RWPE2 (cell line): ENCODE results near the gene TEX11.
"Not testable (repeated sequence)": the region's sequence is repeated elsewhere in the genome, so short reads cannot be mapped to it uniquely, and the experiment has no call there.

ENCODE experiments used
- ATAC-seq: fragments of 200-7000 bp; cut with Tn5 transposase; 3 replicates; pipeline ENCODE4 v1.9.1; 2021; ENCODE audit warnings: low read depth
- DNase-seq: peaks from one replicate; pipeline ENCODE4 v3.0.0-alpha.2; 2020; ENCODE audit warnings: low spot score
- H3K27ac ChIP-seq: fragments of 450-650 bp; 2 replicates; pipeline ENCODE4 v1.5.1; 2017; ENCODE audit warnings: mild to moderate bottlenecking; ENCODE audit not compliant: poor library complexity, severe bottlenecking
- H3K27me3 ChIP-seq: fragments of 250-450 bp; sonication (Bioruptor Pico); 2 replicates; pipeline ENCODE4 v1.5.1; 2021; ENCODE audit warnings: mild to moderate bottlenecking, moderate library complexity; ENCODE audit not compliant: insufficient read depth, poor library complexity, severe bottlenecking
- H3K36me3 ChIP-seq: fragments of 250-450 bp; sonication (Bioruptor Pico); 2 replicates; pipeline ENCODE4 v1.5.1; 2020; ENCODE audit warnings: low read depth, mild to moderate bottlenecking, moderate library complexity
- H3K4me1 ChIP-seq: fragments of 250-450 bp; sonication (Bioruptor Pico); 2 replicates; pipeline ENCODE4 v1.5.1; 2021; ENCODE audit warnings: mild to moderate bottlenecking, moderate library complexity; ENCODE audit not compliant: insufficient read depth, poor library complexity, severe bottlenecking
- H3K4me3 ChIP-seq: fragments of 250-450 bp; sonication (Bioruptor Pico); 2 replicates; pipeline ENCODE4 v1.5.1; 2021; ENCODE audit warnings: mild to moderate bottlenecking, moderate library complexity; ENCODE audit not compliant: severe bottlenecking
- H3K9me3 ChIP-seq: fragments of 250-450 bp; sonication (Bioruptor Pico); 2 replicates; pipeline ENCODE4 v1.5.1; 2021; ENCODE audit warnings: mild to moderate bottlenecking, moderate library complexity; ENCODE audit not compliant: severe bottlenecking
- CTCF ChIP-seq: fragments of 450-650 bp; IDR thresholded peaks from one replicate; pipeline ENCODE4 v1.5.1; 2017; ENCODE audit warnings: mild to moderate bottlenecking, moderate library complexity; ENCODE audit not compliant: poor library complexity, severe bottlenecking

Gene TEX11

GRCh38 chrX:70669120-70669519, 239.4 kb downstream of the TEX11 start:
- ATAC-seq (no peak), DNase-seq (no peak)
- no peak for TF ChIP-seq CTCF
- Histone ChIP-seq H3K4me3 (no peak overlapping the region), H3K36me3 (no peaks in the 10 kb centered on the region), H3K9me3 (no peaks in the 10 kb centered on the region), H3K4me1 (no peaks in the 10 kb centered on the region), H3K27ac (no peak overlapping the region), H3K27me3 (no peaks in the 10 kb centered on the region)

DNA sequence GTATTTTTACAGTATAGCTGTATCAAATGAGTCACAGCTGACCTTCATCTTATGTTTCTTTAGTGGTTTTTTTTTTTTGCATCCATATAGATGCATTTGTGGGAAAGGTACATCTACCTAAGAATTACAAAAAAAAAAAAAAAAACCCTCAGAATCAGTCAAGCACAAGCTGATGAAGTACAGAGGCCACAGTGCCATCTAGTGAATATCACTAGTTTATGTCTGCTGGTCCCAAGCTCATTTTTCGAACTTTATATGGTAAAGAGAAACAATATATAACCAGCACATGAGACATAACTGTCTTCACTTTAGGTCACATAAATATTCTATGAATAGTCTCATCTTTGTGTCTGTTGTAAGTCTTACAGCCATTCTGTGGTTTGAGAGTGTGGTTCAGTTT, 243.8 kb downstream of the TEX11 start:
- H3K27ac ChIP-seq, result no peak overlapping the region
- no peak overlapping the region for H3K4me3 ChIP-seq
- H3K4me1 ChIP-seq, result no peaks in the 10 kb centered on the region
- no peaks in the 10 kb centered on the region for H3K36me3 ChIP-seq
- H3K27me3 ChIP-seq, result no peaks in the 10 kb centered on the region
- TF ChIP-seq CTCF, result peak; percentile 42
- H3K9me3 ChIP-seq, result no peaks in the 10 kb centered on the region
- DNase-seq (no peak), ATAC-seq (no peak)

DNA sequence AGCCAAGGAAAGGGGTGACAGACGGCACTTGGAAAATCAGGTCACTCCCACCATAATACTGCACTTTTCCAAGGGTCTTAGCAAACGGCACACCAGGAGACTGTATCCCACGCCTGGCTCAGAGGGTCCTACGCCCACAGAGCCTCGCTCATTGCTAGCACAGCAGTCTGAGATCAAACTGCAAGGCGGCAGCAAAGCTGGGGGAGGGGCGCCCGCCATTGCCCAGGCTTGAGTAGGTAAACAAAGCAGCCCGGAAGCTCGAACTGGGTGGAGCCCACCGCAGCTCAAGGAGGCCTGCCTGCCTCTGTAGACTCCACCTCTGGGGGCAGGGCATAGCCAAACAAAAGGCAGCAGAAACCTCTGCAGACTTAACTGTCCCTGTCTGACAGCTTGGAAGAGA, 247.4 kb downstream of the TEX11 start:
- ATAC-seq, DNase-seq, H3K4me3 ChIP-seq: not testable (repeated sequence)

DNA sequence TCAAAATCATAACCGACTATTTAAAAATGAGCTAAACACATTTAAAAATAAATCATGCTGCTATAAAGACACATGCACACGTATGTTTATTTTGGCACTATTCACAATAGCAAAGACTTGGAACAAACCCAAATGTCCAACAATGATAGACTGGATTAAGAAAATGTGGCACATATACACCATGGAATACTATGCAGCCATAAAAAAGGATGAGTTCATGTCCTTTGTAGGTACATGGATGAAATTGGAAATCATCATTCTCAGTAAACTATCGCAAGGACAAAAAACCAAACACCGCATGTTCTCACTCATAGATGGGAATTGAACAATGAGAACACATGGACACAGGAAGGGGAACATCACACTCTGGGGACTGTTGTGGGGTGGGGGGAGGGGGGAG, 251.0 kb downstream of the TEX11 start:
- not testable (repeated sequence) for ATAC-seq, H3K27me3 ChIP-seq, H3K36me3 ChIP-seq, H3K27ac ChIP-seq, H3K4me3 ChIP-seq, H3K4me1 ChIP-seq, H3K9me3 ChIP-seq, DNase-seq

More for the DNA sequence above, 247.4 kb downstream of the TEX11 start:
- H3K9me3 ChIP-seq, H3K4me1 ChIP-seq, H3K27me3 ChIP-seq, H3K36me3 ChIP-seq, H3K27ac ChIP-seq: not testable (repeated sequence)

GRCh38 chrX:70656304-70656703, 252.2 kb downstream of the TEX11 start:
- H3K27me3 ChIP-seq, result no peaks in the 10 kb centered on the region
- H3K9me3 ChIP-seq, result no peaks in the 10 kb centered on the region
- H3K36me3 ChIP-seq, result no peaks in the 10 kb centered on the region
- no peak overlapping the region for H3K27ac ChIP-seq
- TF ChIP-seq CTCF, result no peak
- DNase-seq, result no peak
- H3K4me1 ChIP-seq, result no peaks in the 10 kb centered on the region
- no peak overlapping the region for H3K4me3 ChIP-seq
- no peak for ATAC-seq

DNA sequence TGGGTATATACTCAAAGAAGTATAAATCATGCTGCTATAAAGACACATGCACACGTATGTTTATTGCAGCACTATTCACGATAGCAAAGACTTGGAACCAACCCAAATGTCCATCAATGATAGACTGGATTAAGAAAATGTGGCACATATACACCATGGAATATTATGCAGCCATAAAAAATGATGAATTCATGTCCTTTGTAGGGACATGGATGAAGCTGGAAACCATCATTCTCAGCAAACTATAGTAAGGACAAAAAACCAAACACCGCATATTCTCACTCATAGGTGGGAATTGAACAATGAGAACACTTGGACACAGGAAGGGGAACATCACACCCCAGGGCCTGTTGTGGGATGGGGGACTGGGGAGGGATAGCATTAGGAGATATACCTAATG, 260.6 kb downstream of the TEX11 start:
- H3K36me3 ChIP-seq, H3K4me1 ChIP-seq, ATAC-seq, H3K9me3 ChIP-seq, H3K27ac ChIP-seq, H3K27me3 ChIP-seq, DNase-seq, H3K4me3 ChIP-seq: not testable (repeated sequence)
